HG02798 (cell line): ENCODE measurements around the gene C4A.
A peak's percentile ranks its signal among the peaks of the same experiment; 100 is the strongest.
"Not testable (repeated sequence)": the region's sequence is repeated elsewhere in the genome, so short reads cannot be mapped to it uniquely, and the experiment has no call there.

Experiments used
- ATAC-seq: cut with Tn5 transposase; IDR thresholded peaks from one replicate; pipeline ENCODE4 v1.9.1; 2021; ENCODE audit warnings: mild to moderate bottlenecking; ENCODE audit not compliant: unreplicated experiment, poor library complexity

C4A gene

GRCh38 chr6:32047084-32047478 lies 65.2 kb downstream of the C4A start:
- ATAC-seq = no peak

- ATAC-seq = no peak
Measured at GRCh38 chr6:32047539-32047854, 65.6 kb downstream of the C4A start.

GRCh38 chr6:32047855-32048766 lies 66.3 kb downstream of the C4A start:
- ATAC-seq = peak; percentile 49

DNA sequence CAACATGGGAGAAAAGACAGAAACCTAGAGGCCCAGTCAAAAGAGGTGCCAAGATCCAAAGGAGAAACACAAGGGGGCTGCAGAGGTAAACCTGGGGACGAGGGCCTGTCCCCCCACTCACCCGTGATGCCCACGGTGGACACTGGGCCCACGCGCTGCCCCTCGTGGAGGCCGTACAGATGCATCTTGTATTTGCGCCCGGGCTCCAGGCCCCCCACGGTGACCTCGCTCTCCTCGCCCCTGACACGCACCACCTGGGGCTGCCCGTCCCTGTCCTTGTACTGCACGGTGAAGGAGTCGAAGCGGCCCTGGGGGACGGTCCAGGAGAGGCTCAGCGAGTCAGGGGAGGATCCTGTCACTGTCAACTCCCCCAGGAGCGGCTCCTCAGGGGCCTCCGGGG lies 67.3 kb downstream of the C4A start:
- not testable (repeated sequence) for ATAC-seq

- ATAC-seq = not testable (repeated sequence)
Measured at GRCh38 chr6:32049736-32050135, 67.9 kb downstream of the C4A start.

DNA sequence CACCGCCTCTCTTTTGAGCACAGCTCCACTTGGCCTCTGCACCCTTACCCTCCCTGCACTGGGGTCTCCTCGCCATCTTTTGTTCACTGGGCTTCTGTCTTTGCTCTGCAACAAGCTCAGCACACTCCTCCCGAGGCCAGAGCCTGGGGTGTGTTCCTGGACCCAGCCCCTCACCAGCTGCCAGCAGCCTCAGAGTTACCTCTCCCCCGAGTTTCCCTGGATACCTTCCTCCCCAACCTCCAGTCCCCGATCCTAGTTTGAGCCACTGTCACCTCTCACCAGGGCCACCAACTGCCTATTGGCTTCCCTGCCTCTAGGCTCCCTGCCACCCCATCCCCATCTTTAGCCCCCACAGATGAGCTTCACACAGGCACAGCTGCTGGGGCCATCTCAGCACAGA lies 68.7 kb downstream of the C4A start:
- no peak for ATAC-seq
